Right forelimb (tissue), 1 donor: Measurements from ENCODE around the gene ABCC2.
"Not testable (repeated sequence)": the region's sequence is repeated elsewhere in the genome, so short reads cannot be mapped to it uniquely, and the experiment has no call there.

Experiments used
- DNase-seq: peaks from one replicate; pipeline ENCODE4 v3.0.0-alpha.2; 2018

Gene ABCC2

GRCh38 chr10:99782447-99783286 lies at the start of gene ABCC2:
Gene ABCC2, plus strand, starts transcription at chr10:99782640. Its CDS starts 205 bp downstream, at chr10:99782845.
- DNase-seq = no peak

GRCh38 chr10:99733366-99733765 lies 49.1 kb upstream of the ABCC2 start:
- no peak for DNase-seq

- DNase-seq = not testable (repeated sequence)
Measured at GRCh38 chr10:99734111-99734510, 48.3 kb upstream of the ABCC2 start.

GRCh38 chr10:99740260-99740659 lies 42.2 kb upstream of the ABCC2 start:
- DNase-seq = no peak

GRCh38 chr10:99740933-99741559 lies 41.4 kb upstream of the ABCC2 start:
- DNase-seq = no peak

GRCh38 chr10:99742254-99742653 lies 40.2 kb upstream of the ABCC2 start:
- no peak for DNase-seq

- DNase-seq = no peak
Measured at GRCh38 chr10:99742701-99743100, 39.7 kb upstream of the ABCC2 start.

GRCh38 chr10:99743841-99744240 lies 38.6 kb upstream of the ABCC2 start:
- DNase-seq = no peak

GRCh38 chr10:99746166-99746565 lies 36.3 kb upstream of the ABCC2 start:
- DNase-seq = not testable (repeated sequence)

- no peak for DNase-seq
Measured at GRCh38 chr10:99748823-99749451, 33.5 kb upstream of the ABCC2 start.

GRCh38 chr10:99750641-99751040 lies 31.8 kb upstream of the ABCC2 start:
- DNase-seq = no peak

GRCh38 chr10:99754670-99755069 lies 27.8 kb upstream of the ABCC2 start:
- DNase-seq = no peak

- no peak for DNase-seq
Measured at GRCh38 chr10:99756159-99756558, 26.3 kb upstream of the ABCC2 start.

GRCh38 chr10:99758211-99758891 lies 24.1 kb upstream of the ABCC2 start:
- no peak for DNase-seq

- no peak for DNase-seq
Measured at GRCh38 chr10:99760321-99760720, 22.1 kb upstream of the ABCC2 start.

- DNase-seq = no peak
Measured at GRCh38 chr10:99761365-99761764, 21.1 kb upstream of the ABCC2 start.

- DNase-seq = no peak
Measured at GRCh38 chr10:99765672-99766301, 16.7 kb upstream of the ABCC2 start.

- DNase-seq = no peak
Measured at GRCh38 chr10:99766302-99766681, 16.1 kb upstream of the ABCC2 start.

- no peak for DNase-seq
Measured at GRCh38 chr10:99767901-99768300, 14.5 kb upstream of the ABCC2 start.

GRCh38 chr10:99768556-99768955 lies 13.9 kb upstream of the ABCC2 start:
- DNase-seq = no peak

GRCh38 chr10:99769706-99770105 lies 12.7 kb upstream of the ABCC2 start:
- DNase-seq = no peak

- DNase-seq = no peak
Measured at GRCh38 chr10:99770408-99771045, 11.9 kb upstream of the ABCC2 start.
